ENCODE measurements around the gene CMSS1. TPM values are rescaled to one million over a fixed set of nuclear protein-coding genes. Genes with fewer than 3 reads are reported as not detected.

Gene CMSS1
- total and polyA plus RNA-seq, 2 of the 13 experiments (the other 11 are each of a cell fraction or from before 2014, with no cell fraction given): 6.4 to 48.7 TPM

DNA sequence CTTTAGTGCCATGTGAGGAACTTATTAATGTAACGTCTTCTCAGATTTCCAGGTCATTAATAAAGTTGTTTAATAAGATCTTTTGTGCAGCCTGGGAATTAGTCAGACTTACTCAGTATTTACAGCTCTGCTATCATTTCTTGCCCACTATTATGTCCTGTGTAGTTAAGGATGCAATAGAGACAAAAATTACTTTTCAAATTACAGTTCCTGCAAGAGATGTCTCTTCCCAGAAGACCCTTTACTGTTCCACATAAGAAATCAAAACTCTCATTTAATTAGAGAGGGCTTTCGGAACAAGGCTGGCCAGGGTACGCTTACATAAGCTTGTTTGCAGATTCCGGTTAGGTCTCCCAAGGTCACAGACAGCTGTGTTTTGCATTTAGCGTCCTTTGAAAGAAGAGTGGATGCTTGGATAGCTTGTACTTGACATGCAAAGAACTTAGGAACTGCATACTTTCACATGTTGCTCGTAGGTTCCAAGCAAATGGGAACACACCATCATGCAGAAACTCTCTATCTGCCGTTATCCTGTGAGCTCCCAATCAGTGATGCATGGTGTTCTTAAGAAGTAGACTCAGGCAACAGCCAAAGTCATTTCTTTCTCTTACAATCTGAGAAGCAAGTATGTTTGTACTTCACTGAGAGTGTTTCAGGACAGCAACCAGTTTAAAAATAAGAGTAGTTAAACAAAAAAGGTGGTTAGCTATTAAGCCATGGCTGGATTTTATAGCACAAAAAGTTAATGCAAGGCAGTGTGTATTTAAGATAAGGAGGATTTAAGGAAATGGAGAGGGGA, 259.3 kb downstream of the CMSS1 start (continued):
- peak; percentile 35 for TF ChIP-seq DBP (CRISPR knock-in tag; IDR thresholded peaks at IDR 0.05; ENCODE audit: not compliant biosample characterization)
- peak; percentile 69; the same call in 1 of the 2 replicates for TF ChIP-seq TARDBP (CRISPR knock-in tag; IDR thresholded peaks at IDR 0.05)
- TF ChIP-seq ZNF775 (CRISPR knock-in tag; IDR thresholded peaks at IDR 0.05; ENCODE audit: borderline replicate concordance): no peak
- peak; percentile 87 for TF ChIP-seq ELF3 (CRISPR knock-in tag; IDR thresholded peaks at IDR 0.05)
- TF ChIP-seq NFYC (CRISPR knock-in tag; IDR thresholded peaks at IDR 0.05): peak; percentile 26; the same call in 1 of the 2 replicates
- peak; percentile 88 for TF ChIP-seq NFKBIZ (CRISPR knock-in tag; IDR thresholded peaks at IDR 0.05)
- no peak for TF ChIP-seq PAWR (CRISPR knock-in tag; IDR thresholded peaks at IDR 0.05; ENCODE audit: borderline replicate concordance)
- TF ChIP-seq GABPB1 (CRISPR knock-in tag; IDR thresholded peaks at IDR 0.05): peak; percentile 39; the same call in 1 of the 2 replicates
- TF ChIP-seq, protein P1, sequence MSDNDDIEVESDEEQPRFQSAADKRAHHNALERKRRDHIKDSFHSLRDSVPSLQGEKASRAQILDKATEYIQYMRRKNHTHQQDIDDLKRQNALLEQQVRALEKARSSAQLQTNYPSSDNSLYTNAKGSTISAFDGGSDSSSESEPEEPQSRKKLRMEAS (IDR thresholded peaks at IDR 0.05): peak; percentile 74
- TF ChIP-seq CBX1 (IDR thresholded peaks at IDR 0.05; ENCODE audit: low read depth): peak; percentile 27
- no peak for TF ChIP-seq ZBTB21 (CRISPR knock-in tag; IDR thresholded peaks at IDR 0.05)
- TF ChIP-seq ZNF878 (CRISPR knock-in tag; IDR thresholded peaks at IDR 0.05): 0 out of 2 replicates have a peak, but pooled peaks have one; percentile 66
- no peak for TF ChIP-seq HIVEP1 (CRISPR knock-in tag; IDR thresholded peaks at IDR 0.05)
- peak; percentile 91 for TF ChIP-seq TBL1XR1 (IDR thresholded peaks at IDR 0.05; ENCODE audit: borderline replicate concordance, low read length, partially characterized antibody)
- no peak for TF ChIP-seq ZNF7 (CRISPR knock-in tag; IDR thresholded peaks at IDR 0.05)
- TF ChIP-seq ZSCAN21 (CRISPR knock-in tag; IDR thresholded peaks at IDR 0.05; ENCODE audit: borderline replicate concordance): 0 out of 2 replicates have a peak, but pooled peaks have one; percentile 44
- 0 out of 2 replicates have a peak, but pooled peaks have one; percentile 47 for TF ChIP-seq ZNF709 (CRISPR knock-in tag; IDR thresholded peaks at IDR 0.05)
- TF ChIP-seq NR1H2 (CRISPR knock-in tag; IDR thresholded peaks at IDR 0.05; ENCODE audit: borderline replicate concordance, low read depth): no peak
- TF ChIP-seq, protein P2, sequence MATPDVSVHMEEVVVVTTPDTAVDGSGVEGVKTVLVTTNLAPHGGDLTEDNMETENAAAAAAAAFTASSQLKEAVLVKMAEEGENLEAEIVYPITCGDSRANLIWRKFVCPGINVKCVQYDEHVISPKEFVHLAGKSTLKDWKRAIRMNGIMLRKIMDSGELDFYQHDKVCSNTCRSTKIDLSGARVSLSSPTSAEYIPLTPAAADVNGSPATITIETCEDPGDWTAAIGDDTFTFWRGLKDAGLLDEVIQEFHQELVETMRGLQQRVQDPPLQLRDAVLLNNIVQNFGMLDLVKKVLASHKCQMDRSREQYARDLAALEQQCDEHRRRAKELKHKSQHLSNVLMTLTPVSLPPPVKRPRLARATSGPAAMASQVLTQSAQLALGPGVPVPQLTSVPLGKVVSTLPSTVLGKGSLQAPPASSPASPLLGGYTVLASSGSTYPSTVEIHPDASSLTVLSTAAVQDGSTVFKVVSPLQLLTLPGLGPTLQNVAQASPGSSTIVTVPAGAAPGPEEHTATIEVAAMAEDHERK (CRISPR knock-in tag; IDR thresholded peaks at IDR 0.05; ENCODE audit: low read depth): no peak
- TF ChIP-seq PRDM10 (CRISPR knock-in tag; IDR thresholded peaks at IDR 0.05; ENCODE audit: low read depth): peak; percentile 58; the same call in 1 of the 2 replicates
- 0 out of 2 replicates have a peak, but pooled peaks have one; percentile 31 for TF ChIP-seq ZNF441 (CRISPR knock-in tag; IDR thresholded peaks at IDR 0.05; ENCODE audit: borderline replicate concordance)
- 0 out of 2 replicates have a peak, but pooled peaks have one; percentile 33 for TF ChIP-seq ZNF543 (CRISPR knock-in tag; IDR thresholded peaks at IDR 0.05)

Data from HepG2 (cell line).